SHP77 treated with DMSO at 0.1 percent for 48 hours (cell line): ENCODE results near the gene TANGO6.

ENCODE experiments used
- DNase-seq: peaks from one replicate; lab custom pipeline; 2025; lab: John Stamatoyannopoulos, UW

TANGO6 gene

GRCh38 chr16:69100071-69100691 is 256.9 kb downstream of the TANGO6 start:
- peak; percentile 21 for DNase-seq

DNA sequence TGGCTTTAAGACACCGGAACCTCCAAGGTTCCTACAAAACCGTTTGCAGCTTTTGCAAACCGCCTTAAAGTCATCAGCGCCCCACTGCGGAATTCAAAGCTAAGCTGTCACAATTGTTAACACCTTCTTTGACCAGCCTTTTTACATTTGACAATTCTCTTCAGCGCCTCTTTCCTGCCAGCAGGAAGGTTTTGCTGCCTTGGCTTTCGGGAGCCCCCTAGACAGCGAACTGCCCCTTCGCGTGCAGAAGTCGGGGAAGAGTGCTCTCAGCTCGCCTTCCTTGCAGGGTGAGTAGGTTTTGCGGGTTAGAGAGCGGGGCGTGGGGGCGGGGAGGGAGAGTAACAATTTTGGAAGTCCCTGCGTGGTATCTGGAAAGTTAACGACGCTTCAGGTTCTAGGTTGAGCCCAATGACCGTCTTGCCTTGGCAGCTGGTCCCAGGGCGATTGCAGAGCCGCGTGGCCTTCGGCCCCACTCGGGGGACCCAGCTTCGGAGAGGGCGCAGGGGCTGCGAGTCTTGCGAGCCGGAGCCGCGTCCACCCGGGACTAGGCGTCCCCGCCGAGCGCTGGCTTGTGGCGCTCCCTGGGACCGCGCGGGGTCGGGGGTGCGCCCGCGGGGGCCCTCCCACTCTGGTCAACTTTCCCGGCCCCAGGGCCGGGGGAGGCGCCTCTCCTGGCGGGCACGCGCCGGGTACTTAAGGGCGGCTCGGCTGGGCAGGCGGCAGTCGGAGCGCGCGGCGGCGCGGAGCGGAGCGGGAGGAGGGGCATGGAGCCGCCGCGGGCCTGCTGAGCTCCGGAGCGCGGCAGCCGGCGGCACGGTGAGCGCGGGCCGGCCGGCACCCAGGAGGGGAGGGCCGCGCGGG is 262.4 kb downstream of the TANGO6 start, which contains the start of gene HAS3:
HAS3 (plus strand) TSS at position 153 of the 861 bp plus-strand sequence. CDS start 3,743 bp downstream, outside the sequence.
- no peak for DNase-seq

GRCh38 chr16:69106491-69107315 is 263.4 kb downstream of the TANGO6 start:
- no peak for DNase-seq

DNA sequence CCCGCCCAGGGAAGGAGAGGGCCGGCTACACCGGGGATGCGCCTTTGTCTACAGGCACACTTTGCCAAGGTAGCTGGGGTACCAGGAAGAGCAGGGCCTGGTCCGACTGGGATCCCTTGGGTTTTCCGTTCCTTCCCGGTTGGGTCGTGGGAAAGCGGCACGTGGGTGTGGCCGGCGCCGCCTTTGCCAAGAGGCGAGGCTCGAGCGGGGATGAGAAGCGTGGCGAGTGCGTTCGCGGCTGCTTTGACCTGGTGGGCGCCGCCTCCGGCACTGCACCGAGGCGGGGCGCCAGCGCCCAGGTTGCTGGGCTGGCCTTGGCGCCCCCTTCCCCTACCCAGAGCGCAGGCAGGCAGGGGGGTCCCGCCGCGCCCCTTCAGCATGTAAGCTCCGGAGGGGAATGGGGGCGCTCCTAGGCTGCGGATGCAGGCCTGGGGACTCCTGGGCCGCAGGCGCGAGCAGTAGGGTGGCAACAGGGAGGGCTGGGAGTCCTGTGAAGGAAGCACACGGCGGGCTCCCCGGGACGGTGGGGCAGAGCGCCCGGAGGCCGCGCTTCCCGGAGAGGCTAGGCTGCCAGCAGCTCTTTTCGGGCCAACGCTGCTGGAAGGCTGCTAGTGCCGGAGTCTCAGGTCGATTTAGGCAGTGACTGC is 264.1 kb downstream of the TANGO6 start:
- no peak for DNase-seq

- DNase-seq = no peak
Measured at GRCh38 chr16:69108064-69108904, 265.0 kb downstream of the TANGO6 start.

DNA sequence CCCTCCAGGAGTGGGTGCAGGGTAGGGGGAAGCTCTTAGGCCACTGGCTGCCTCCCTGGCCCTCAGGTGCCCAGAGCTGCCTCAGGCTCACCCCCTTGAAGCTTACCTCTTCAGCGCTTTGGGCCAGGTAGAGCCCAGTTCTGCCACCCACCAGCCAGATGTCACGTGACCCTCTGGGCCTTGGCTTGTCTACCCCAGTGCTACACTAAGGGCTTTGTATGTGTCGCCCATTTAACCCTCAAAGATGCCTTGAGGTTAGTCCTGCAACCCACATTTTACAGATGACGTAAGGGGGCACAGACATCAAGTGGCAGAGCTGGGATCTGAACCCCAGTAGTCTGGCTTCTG is 265.5 kb downstream of the TANGO6 start:
- no peak for DNase-seq

DNA sequence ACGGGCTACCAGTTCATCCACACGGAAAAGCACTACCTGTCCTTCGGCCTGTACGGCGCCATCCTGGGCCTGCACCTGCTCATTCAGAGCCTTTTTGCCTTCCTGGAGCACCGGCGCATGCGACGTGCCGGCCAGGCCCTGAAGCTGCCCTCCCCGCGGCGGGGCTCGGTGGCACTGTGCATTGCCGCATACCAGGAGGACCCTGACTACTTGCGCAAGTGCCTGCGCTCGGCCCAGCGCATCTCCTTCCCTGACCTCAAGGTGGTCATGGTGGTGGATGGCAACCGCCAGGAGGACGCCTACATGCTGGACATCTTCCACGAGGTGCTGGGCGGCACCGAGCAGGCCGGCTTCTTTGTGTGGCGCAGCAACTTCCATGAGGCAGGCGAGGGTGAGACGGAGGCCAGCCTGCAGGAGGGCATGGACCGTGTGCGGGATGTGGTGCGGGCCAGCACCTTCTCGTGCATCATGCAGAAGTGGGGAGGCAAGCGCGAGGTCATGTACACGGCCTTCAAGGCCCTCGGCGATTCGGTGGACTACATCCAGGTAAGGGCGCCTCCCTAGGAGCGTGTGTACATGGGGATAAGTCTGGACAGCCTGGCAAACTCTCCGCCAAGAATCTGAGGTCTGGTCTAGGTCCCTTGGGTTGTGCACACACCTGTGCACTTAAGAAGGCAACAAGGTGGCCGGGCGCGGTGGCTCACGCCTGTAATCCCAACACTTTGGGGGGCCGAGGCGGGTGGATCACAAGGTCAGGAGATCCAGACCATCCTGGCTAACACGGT is 266.3 kb downstream of the TANGO6 start:
- DNase-seq = no peak

GRCh38 chr16:69110406-69110805 is 267.1 kb downstream of the TANGO6 start:
- DNase-seq = no peak

- DNase-seq = no peak
Measured at GRCh38 chr16:69111216-69111875, 268.0 kb downstream of the TANGO6 start.

DNA sequence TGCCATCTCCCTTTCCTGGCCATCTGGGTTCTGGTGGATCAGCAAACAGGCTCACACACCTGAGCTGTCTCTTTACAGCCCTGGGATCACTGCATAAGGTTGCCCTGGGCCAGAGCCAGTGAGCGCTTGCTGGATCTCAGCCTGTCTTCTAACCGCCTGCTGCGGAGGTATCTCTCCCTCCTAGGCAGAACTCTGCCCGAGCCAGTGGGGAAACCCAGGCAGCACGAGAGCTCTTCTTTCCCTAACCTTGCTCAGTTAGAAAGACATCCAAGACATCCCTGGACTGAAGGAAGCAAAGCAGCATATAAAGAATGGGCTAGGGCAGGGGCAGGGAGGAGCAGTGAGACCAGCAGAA is 268.5 kb downstream of the TANGO6 start:
- DNase-seq = no peak

DNA sequence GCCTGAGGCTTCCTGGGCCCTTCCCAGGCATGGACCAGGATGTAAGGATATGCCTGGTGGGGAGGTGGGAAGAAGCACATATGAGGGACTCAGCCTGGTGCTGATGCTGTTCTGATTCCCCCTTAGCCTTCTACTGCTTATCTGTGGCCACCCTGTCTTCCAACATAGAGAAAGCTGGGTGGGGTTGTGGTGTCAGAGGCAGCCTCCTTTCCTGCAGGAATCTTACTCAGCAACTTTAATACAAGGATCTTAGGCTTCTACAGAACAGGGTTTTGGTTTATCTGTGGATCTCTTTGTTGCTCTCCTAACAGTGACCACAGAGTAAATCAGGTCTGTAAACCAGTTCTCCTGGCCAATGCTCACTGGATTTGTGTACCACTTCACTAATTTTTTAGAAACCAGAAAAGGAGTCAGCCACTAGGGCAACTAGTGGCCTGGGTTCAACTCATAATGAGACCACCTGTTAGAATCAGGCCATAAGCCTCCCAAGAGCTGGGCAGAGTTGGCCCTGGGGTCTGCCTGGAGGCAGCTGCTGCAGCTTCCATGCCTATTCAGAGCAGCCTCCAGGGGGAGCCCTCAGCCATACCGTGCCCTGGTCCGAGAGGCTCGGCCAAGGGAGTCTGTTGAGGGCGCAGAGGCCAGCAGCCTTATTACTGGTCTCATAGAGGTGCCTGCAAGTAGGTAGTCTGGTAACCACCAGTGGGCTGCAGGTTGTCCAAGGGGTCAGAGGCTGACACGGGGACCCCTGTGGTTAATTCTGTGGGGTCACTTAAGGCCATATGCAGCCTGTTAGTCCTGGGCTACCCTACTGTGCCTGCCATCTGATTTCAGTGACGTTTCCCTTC is 269.2 kb downstream of the TANGO6 start:
- peak; percentile 21 for DNase-seq

- no peak for DNase-seq
Measured at GRCh38 chr16:69113216-69113615, 269.9 kb downstream of the TANGO6 start.

GRCh38 chr16:69114346-69114975 is 271.1 kb downstream of the TANGO6 start:
- no peak for DNase-seq

DNA sequence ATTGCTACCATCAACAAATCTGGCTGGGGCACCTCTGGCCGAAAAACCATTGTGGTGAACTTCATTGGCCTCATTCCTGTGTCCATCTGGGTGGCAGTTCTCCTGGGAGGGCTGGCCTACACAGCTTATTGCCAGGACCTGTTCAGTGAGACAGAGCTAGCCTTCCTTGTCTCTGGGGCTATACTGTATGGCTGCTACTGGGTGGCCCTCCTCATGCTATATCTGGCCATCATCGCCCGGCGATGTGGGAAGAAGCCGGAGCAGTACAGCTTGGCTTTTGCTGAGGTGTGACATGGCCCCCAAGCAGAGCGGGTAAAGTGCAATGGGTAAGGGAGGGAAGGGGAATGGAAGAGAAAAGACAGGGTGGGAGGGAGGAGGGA is 271.6 kb downstream of the TANGO6 start:
- DNase-seq = no peak

DNA sequence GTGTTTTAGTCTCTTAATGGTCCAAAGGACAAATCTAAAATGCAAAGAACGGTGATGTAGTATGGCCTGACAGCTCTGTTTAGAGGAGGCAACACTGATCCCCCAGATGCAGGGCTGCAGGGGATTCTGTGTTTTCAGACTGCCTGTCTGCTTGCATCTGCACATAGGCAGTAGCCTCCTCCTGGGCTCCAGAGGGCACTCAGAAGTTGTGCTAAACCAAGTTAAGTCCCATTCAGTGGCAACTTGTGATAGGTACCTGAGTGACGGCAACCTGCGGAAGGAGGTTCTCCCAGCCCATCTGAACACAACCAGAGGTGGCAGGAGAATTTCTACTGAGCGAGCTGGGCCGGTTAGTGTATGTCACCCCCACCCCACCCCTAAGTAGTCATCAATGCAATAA is 272.0 kb downstream of the TANGO6 start:
- no peak for DNase-seq

- DNase-seq = no peak
Measured at GRCh38 chr16:69115837-69116236, 272.5 kb downstream of the TANGO6 start.

DNA sequence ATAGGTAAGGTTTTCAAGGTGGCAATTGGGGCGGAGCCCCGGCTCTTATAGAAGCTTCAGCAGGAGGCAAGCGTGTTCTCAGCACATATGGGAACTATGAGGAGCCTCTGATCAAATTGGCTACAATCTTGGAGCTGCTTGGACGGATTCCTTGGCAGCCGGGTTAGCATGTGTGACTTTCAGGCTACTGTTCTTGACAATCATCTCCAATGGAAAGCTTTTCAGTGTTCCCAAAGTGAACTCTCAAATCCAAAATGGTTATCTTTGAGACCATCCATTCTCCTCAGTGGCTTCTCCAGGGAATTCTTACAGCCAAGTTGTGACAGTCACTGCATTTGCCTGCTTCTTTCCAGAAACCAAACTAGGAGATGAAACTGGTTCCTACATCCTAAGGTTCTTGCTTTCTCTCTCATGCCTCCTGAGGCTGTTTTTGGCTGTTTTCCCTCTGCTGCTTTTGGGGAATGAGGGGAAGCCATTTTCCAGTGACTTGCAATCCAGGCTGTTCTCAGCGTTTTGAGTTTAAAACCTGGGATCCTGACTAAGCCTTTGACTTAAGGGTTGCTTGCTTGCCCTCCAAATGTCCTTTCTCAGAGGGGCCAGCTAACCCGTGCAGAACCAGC is 273.0 kb downstream of the TANGO6 start:
- no peak for DNase-seq

DNA sequence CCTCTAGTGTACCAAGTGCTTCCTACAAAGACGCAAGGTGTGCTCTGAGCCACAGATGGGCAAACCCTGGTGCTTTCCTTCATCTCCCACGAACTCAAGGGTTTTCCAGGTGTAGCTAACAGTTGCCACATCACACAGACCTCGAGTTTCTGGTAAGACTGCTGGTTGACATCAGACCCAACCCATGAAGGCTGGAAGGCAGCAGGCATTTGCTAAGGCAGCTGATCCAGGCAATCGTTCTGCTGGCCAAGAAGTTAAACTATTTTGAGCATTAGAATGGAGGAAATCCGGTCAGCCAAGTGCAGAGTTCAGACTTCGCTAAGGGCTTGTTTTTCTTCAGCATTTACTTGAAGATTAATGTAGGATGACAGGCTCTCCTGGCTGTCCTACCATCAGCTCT is 273.6 kb downstream of the TANGO6 start:
- no peak for DNase-seq
